ENCODE results near the gene HK3.

DNA sequence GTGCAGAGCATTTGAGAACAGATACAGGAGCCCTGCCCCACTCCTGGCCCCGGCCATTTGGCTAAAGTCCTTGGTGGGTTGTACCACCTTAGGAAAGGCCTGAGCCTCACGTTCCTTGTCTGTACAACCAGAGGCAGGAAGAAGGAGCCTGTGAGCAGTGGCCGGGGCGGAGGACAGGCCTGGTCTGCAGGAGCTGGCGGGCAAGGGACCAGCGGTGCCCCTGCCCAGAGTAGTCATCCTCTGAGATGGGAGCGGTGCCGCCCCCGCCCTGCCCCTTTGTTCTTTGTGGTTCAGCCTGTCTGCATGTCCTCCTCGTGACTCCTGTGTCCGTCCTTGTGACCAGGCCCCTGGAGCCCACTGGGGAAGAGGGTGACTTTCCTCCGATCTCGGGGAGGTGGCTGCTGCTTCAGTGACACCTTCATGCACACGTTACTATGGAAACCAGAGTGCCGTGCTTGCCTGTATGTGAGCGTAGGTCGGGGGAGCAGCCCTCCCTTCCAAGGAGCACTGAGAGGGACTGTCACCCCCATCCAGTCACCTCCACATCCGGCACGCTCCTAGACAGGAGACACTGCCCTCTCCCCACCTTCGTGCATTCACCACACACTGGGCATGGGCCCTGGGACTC lies 45.9 kb downstream of the HK3 start:
- no peak for TF ChIP-seq CTCF (IDR thresholded peaks at IDR 0.05; ENCODE audit: low read length)
- no peak for TF ChIP-seq EZH2 (IDR thresholded peaks at IDR 0.05; ENCODE audit: borderline replicate concordance, low read length)

Data from OCI-LY1 (cell line).